Esophagus (tissue), 2 donors: ENCODE results near the gene CFB. TPM values are rescaled to one million over a fixed set of nuclear protein-coding genes. Genes with fewer than 3 reads are reported as not detected.
A peak's percentile ranks its signal among the peaks of the same experiment; 100 is the strongest.

Experiments used
- H3K27ac ChIP-seq, 2 donors: one replicate each; pipeline ENCODE4 v1.5.1; 2013; ENCODE audit warnings: low read depth in 2 of 2, mild to moderate bottlenecking in 2 of 2, inconsistent platforms in 1 of 2, low read length in 1 of 2, moderate library complexity in 1 of 2
- H3K27me3 ChIP-seq, 2 donors: one replicate each; pipeline ENCODE4 v1.6.1; 2013; ENCODE audit warnings: low read length in 2 of 2, control low read depth in 1 of 2, mild to moderate bottlenecking in 1 of 2; ENCODE audit not compliant: insufficient read depth in 2 of 2, control insufficient read depth in 1 of 2
- H3K36me3 ChIP-seq, 2 donors: one replicate each; pipeline ENCODE4 v1.6.1; 2013; ENCODE audit warnings: low read length in 1 of 2; ENCODE audit not compliant: control insufficient read depth in 2 of 2, insufficient read depth in 2 of 2
- H3K4me1 ChIP-seq, 2 donors: one replicate each; pipeline ENCODE4 v1.6.1; 2013; ENCODE audit warnings: low read length in 1 of 2; ENCODE audit not compliant: control insufficient read depth in 2 of 2, insufficient read depth in 2 of 2
- H3K4me3 ChIP-seq, 2 donors: one replicate each; pipeline ENCODE4 v1.5.1; 2013; ENCODE audit warnings: low read length in 2 of 2, mild to moderate bottlenecking in 2 of 2, low read depth in 1 of 2, moderate library complexity in 1 of 2
- H3K9me3 ChIP-seq, 2 donors: one replicate each; pipeline ENCODE4 v1.6.1; 2013; ENCODE audit warnings: mild to moderate bottlenecking in 2 of 2, low read depth in 1 of 2, low read length in 1 of 2, moderate library complexity in 1 of 2; ENCODE audit not compliant: control insufficient read depth in 2 of 2, insufficient read depth in 1 of 2
- WGBS, 2 donors: extraction: QIAGEN DNeasy Blood & Tissue Kit; methylation state at CpG; one replicate each; pipeline ENCODE4 v1.1.7; 2013; 5-methylcytosine and 5-hydroxymethylcytosine counted together
- polyA plus RNA-seq, 2 donors: library from polyadenylated mRNA; stranded (reverse); fragments of 200-250 nt; gene quantifications; one replicate each; pipeline ENCODE4 v1.2.3, GENCODE V29; 2013
- donor health status: healthy with polysubstance abuse.
- donor health status: Bipolar disorder and iron deficiency.

CFB gene
- polyA plus RNA-seq, 2 donors: 15.9 to 19.6 TPM

DNA sequence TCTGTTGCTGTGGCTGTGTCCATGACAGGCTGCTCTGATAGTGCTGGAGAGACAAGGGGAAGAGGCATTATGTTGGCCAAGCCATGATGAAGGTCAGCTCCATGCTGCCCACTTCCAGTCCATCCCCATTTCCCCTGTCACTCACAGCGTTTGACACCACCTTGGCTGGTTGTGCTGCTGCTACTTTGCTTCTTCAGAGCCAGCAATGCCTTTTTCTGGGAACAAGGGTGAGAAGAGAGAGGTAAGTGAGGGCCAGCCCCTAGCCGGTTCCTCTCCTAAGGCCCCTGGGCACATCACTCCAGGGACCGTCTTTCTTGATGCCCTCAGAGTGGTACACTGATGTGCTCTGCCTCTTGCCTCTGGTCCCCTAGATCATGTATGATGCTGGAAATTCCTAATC is 10.9 kb downstream of the CFB start:
- H3K9me3 ChIP-seq: no peaks in the 10 kb centered on the region
- H3K36me3 ChIP-seq: peaks cover 25 to 34% of the 10 kb centered on the region in 2 donors
- peaks cover 3 to 10% of the 10 kb centered on the region in 2 donors for H3K4me1 ChIP-seq
- 61 to 93% methylated on average over 3 of the region's 3 CpGs for WGBS, 2 donors
- H3K27me3 ChIP-seq: no peaks in the 10 kb centered on the region
- no peak overlapping the region for H3K4me3 ChIP-seq
- H3K27ac ChIP-seq: no peak overlapping the region

DNA sequence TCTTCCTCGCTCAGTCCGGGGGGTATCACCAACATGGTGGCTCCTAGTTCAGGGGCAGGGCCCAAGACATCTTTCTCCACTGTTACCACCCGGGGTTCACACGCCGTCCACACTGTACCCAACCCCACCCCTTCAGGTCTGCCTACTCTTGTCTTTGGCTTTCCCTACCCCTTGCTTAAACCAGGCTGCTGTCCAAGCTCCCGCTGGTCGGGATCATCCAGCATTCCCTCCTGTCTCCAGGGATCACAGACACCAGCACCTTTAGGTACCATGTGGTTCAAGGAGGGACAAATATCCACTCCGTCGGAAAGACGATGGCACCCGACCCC is 12.5 kb downstream of the CFB start:
- Histone ChIP-seq H3K9me3 (no peaks in the 10 kb centered on the region), H3K27ac (peak overlapping the region; percentile 74 to 93), H3K4me1 (peaks cover 3 to 10% of the 10 kb centered on the region in 2 donors), H3K36me3 (peaks cover 31 to 39% of the 10 kb centered on the region in 2 donors), H3K4me3 (peak overlapping the region; percentile 82 to 98), H3K27me3 (no peaks in the 10 kb centered on the region)
- WGBS, 2 donors: 4 to 8% methylated on average over 11 of the region's 11 CpGs

GRCh38 chr6:31958741-31959739 is 13.1 kb downstream of the CFB start, which contains the start of the genes NELFE and SKIC2:
TSS of gene NELFE (minus strand) at chr6:31958971. CDS start at chr6:31958446, 525 bp downstream.
TSS of gene SKIC2 (plus strand) at chr6:31959175. CDS start at chr6:31959193, 18 bp downstream.
- Histone ChIP-seq H3K27me3 (no peaks in the 10 kb centered on the region), H3K9me3 (no peaks in the 10 kb centered on the region), H3K36me3 (peaks cover 29 to 40% of the 10 kb centered on the region in 2 donors), H3K27ac (peak within 1 kb of the TSS; percentile 75 to 93), H3K4me1 (peaks cover 3 to 10% of the 10 kb centered on the region in 2 donors), H3K4me3 (peak within 1 kb of the TSS; percentile 82 to 98)
- 0% methylated on average over 55 to 59 of the region's 59 CpGs for WGBS, 2 donors

GRCh38 chr6:31961616-31962015 is 15.7 kb downstream of the CFB start:
- WGBS, 2 donors: 94 to 95% methylated on average over 12 of the region's 12 CpGs
- Histone ChIP-seq H3K27ac (no peak overlapping the region), H3K4me1 (peaks cover 3 to 10% of the 10 kb centered on the region in 2 donors), H3K27me3 (no peaks in the 10 kb centered on the region), H3K9me3 (no peaks in the 10 kb centered on the region), H3K4me3 (no peak overlapping the region), H3K36me3 (peaks cover 31 to 44% of the 10 kb centered on the region in 2 donors)

GRCh38 chr6:31963921-31964320 is 18.0 kb downstream of the CFB start:
- Histone ChIP-seq H3K27me3 (no peaks in the 10 kb centered on the region), H3K27ac (no peak overlapping the region), H3K9me3 (no peaks in the 10 kb centered on the region), H3K4me3 (no peak overlapping the region), H3K36me3 (peaks cover 40 to 60% of the 10 kb centered on the region in 2 donors), H3K4me1 (peaks cover 3 to 7% of the 10 kb centered on the region in 2 donors)
- WGBS, 2 donors: 96 to 97% methylated on average over 19 of the region's 19 CpGs

- Histone ChIP-seq H3K27ac (no peak overlapping the region), H3K36me3 (peaks cover 46 to 75% of the 10 kb centered on the region in 2 donors), H3K9me3 (no peaks in the 10 kb centered on the region), H3K27me3 (no peaks in the 10 kb centered on the region), H3K4me3 (no peak overlapping the region), H3K4me1 (peaks cover under 1 to 2% of the 10 kb centered on the region in 2 donors)
- 89 to 90% methylated on average over 13 of the region's 13 CpGs for WGBS, 2 donors
Observed at GRCh38 chr6:31965700-31966099, 19.8 kb downstream of the CFB start.

DNA sequence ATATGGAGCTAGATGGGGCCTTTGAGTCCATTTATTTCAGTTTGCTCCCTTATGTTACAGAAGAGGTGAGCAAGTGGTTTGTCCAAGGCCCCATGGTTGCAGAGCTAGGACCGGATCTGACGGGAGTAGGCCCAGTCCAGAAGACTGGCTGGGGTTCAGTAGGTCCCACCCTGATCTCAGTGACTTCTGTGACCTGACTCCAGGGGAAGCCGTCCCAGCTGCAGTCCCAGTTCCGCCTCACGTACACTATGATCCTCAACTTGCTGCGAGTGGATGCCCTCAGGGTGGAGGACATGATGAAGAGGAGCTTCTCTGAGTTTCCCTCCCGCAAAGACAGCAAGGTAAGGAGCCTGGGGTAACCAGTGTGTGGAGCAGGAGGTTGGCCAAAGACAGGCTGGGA is 20.6 kb downstream of the CFB start:
- WGBS, 2 donors: 84 to 88% methylated on average over 7 of the region's 7 CpGs
- H3K9me3 ChIP-seq: no peaks in the 10 kb centered on the region
- no peak overlapping the region for H3K27ac ChIP-seq
- no peaks in the 10 kb centered on the region for H3K27me3 ChIP-seq
- peaks cover 3 to 8% of the 10 kb centered on the region in 2 donors for H3K4me1 ChIP-seq
- peaks cover 46 to 67% of the 10 kb centered on the region in 2 donors for H3K36me3 ChIP-seq
- H3K4me3 ChIP-seq: no peak overlapping the region

- WGBS, 2 donors: 82 to 88% methylated on average over 10 of the region's 10 CpGs
- H3K36me3 ChIP-seq: peaks cover 44 to 61% of the 10 kb centered on the region in 2 donors
Observed at GRCh38 chr6:31966997-31967925, 21.4 kb downstream of the CFB start.

DNA sequence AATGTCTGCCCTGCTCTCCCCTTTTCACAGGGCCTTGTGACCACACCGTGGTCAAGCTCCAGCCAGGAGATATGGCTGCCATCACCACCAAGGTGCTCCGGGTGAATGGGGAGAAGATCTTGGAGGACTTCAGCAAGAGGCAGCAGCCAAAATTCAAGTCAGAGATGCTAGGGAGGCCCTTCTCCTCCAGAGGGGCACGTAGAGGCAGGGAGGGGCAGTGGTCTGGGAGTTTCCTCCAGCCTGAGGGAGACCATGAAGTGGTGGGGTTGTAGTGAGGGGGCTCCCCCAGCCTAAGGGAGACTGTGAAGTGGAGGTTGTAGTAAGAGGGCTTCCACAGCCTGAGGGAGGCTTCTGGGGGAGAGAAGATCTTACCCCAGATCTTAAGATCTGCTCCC is 22.0 kb downstream of the CFB start:
- Histone ChIP-seq H3K36me3 (peaks cover 38 to 55% of the 10 kb centered on the region in 2 donors), H3K27me3 (no peaks in the 10 kb centered on the region), H3K4me1 (peaks cover 3 to 12% of the 10 kb centered on the region in 2 donors), H3K27ac (no peak overlapping the region), H3K9me3 (no peaks in the 10 kb centered on the region), H3K4me3 (no peak overlapping the region)
- WGBS, 2 donors: 78 to 82% methylated on average over 3 of the region's 3 CpGs

More at GRCh38 chr6:31966997-31967925, 21.4 kb downstream of the CFB start:
- Histone ChIP-seq H3K27me3 (no peaks in the 10 kb centered on the region), H3K9me3 (no peaks in the 10 kb centered on the region), H3K4me3 (no peak overlapping the region), H3K27ac (no peak overlapping the region), H3K4me1 (peaks cover 3 to 10% of the 10 kb centered on the region in 2 donors)
